Cardiac septum (tissue), 1 donor: Measurements from ENCODE around the gene EPSTI1. TPM values are rescaled to one million over a fixed set of nuclear protein-coding genes. Genes with fewer than 3 reads are reported as not detected.

Experiments
- DNase-seq: peaks from one replicate; pipeline ENCODE4 v3.0.0-alpha.2; 2020; ENCODE audit warnings: low spot score
- intact Hi-C: fragments of 100-400 bp; cut with DNase I; formaldehyde crosslinking; loops from one replicate; pipeline ENCODE4 v1.14.0; 2022
- total RNA-seq: library from RNA; stranded (reverse); fragmentation: NEBNext Ultra II Directional; extraction: Animal tissue kit (Norgen Biotek cat#: 25700); gene quantifications from one replicate; pipeline ENCODE4 v1.2.1, GENCODE V29; 2021
- donor health status: DM: no; HTN: no; CAD: no.

EPSTI1 gene
- total RNA-seq, 1 donor from 2014 or later: 2.7 TPM

GRCh38 chr13:42907745-42908144 lies 84.3 kb downstream of the EPSTI1 start:
- intact Hi-C loops: no loop called here
- no peak for DNase-seq

GRCh38 chr13:42906257-42906656 lies 85.8 kb downstream of the EPSTI1 start:
- no peak for DNase-seq
- intact Hi-C loops: no loop called here

- DNase-seq: no peak
- intact Hi-C loops: no loop called here
Observed at GRCh38 chr13:42905579-42905978, 86.5 kb downstream of the EPSTI1 start.

- intact Hi-C loops: no loop called here
- DNase-seq: no peak
Observed at GRCh38 chr13:42899266-42899665, 92.8 kb downstream of the EPSTI1 start.

GRCh38 chr13:42895776-42896175 lies 96.3 kb downstream of the EPSTI1 start:
- intact Hi-C loops: no loop called here
- no peak for DNase-seq

GRCh38 chr13:42894765-42895243 lies 97.2 kb downstream of the EPSTI1 start:
- intact Hi-C loops: no loop called here
- no peak for DNase-seq

- intact Hi-C loops: no loop called here
- DNase-seq: no peak
Observed at GRCh38 chr13:42893214-42893671, 98.8 kb downstream of the EPSTI1 start.

- no peak for DNase-seq
- intact Hi-C loops: no loop called here
Observed at GRCh38 chr13:42892760-42893159, 99.3 kb downstream of the EPSTI1 start.

- intact Hi-C loops: no loop called here
- no peak for DNase-seq
Observed at GRCh38 chr13:42891591-42891990, 100.5 kb downstream of the EPSTI1 start.

GRCh38 chr13:42885325-42885724 lies 106.7 kb downstream of the EPSTI1 start:
- no peak for DNase-seq
- intact Hi-C loops: loop anchor here (10.0 kb wide), 1 partner anchor 79 kb away; no protein-coding TSS in a partner anchor

- intact Hi-C loops: loop anchor here (10.0 kb wide), 1 partner anchor 81 kb away; no protein-coding TSS in a partner anchor
- no peak for DNase-seq
Observed at GRCh38 chr13:42883771-42884467, 108.1 kb downstream of the EPSTI1 start.

- DNase-seq: no peak
- intact Hi-C loops: loop anchor here (10.0 kb wide), 1 partner anchor 82 kb away; no protein-coding TSS in a partner anchor
Observed at GRCh38 chr13:42883142-42883541, 108.9 kb downstream of the EPSTI1 start.

- intact Hi-C loops: loop anchor here (10.0 kb wide), 1 partner anchor 85 kb away; no protein-coding TSS in a partner anchor
- no peak for DNase-seq
Observed at GRCh38 chr13:42880056-42880605, 111.9 kb downstream of the EPSTI1 start.

GRCh38 chr13:42878721-42879120 lies 113.3 kb downstream of the EPSTI1 start:
- no peak for DNase-seq
- intact Hi-C loops: no loop called here

GRCh38 chr13:42876887-42877545 lies 115.0 kb downstream of the EPSTI1 start:
- intact Hi-C loops: no loop called here
- no peak for DNase-seq

- intact Hi-C loops: no loop called here
- DNase-seq: no peak
Observed at GRCh38 chr13:42876270-42876714, 115.7 kb downstream of the EPSTI1 start.

- DNase-seq: no peak
- intact Hi-C loops: no loop called here
Observed at GRCh38 chr13:42875475-42876269, 116.4 kb downstream of the EPSTI1 start.

- DNase-seq: no peak
- intact Hi-C loops: no loop called here
Observed at GRCh38 chr13:42874221-42874620, 117.8 kb downstream of the EPSTI1 start.

- intact Hi-C loops: no loop called here
- DNase-seq: no peak
Observed at GRCh38 chr13:42873081-42873480, 119.0 kb downstream of the EPSTI1 start.

- no peak for DNase-seq
- intact Hi-C loops: no loop called here
Observed at GRCh38 chr13:42867232-42867631, 124.8 kb downstream of the EPSTI1 start.
